Measurements from ENCODE around the gene RAPGEF6.

RAPGEF6 gene

GRCh38 chr5:131533836-131534235, 101.2 kb downstream of the RAPGEF6 start:
- TF ChIP-seq CTCF (IDR thresholded peaks at IDR 0.05; ENCODE audit: extremely low read depth, missing control alignments) = no peak
- no peak for DNase-seq (ENCODE audit: low spot score)

GRCh38 chr5:131532031-131532640, 102.9 kb downstream of the RAPGEF6 start:
- TF ChIP-seq CTCF (IDR thresholded peaks at IDR 0.05; ENCODE audit: extremely low read depth, missing control alignments) = no peak
- DNase-seq (ENCODE audit: low spot score) = no peak

- no peak for DNase-seq (ENCODE audit: low spot score)
- TF ChIP-seq CTCF (IDR thresholded peaks at IDR 0.05; ENCODE audit: extremely low read depth, missing control alignments) = no peak
Measured at GRCh38 chr5:131530706-131531331, 104.2 kb downstream of the RAPGEF6 start.

GRCh38 chr5:131528682-131529081, 106.3 kb downstream of the RAPGEF6 start:
- TF ChIP-seq CTCF (IDR thresholded peaks at IDR 0.05; ENCODE audit: extremely low read depth, missing control alignments) = no peak
- DNase-seq (ENCODE audit: low spot score) = no peak

- no peak for TF ChIP-seq CTCF (IDR thresholded peaks at IDR 0.05; ENCODE audit: extremely low read depth, missing control alignments)
- DNase-seq (ENCODE audit: low spot score) = no peak
Measured at GRCh38 chr5:131525805-131526204, 109.2 kb downstream of the RAPGEF6 start.

- DNase-seq (ENCODE audit: low spot score) = no peak
- no peak for TF ChIP-seq CTCF (IDR thresholded peaks at IDR 0.05; ENCODE audit: extremely low read depth, missing control alignments)
Measured at GRCh38 chr5:131524431-131524830, 110.6 kb downstream of the RAPGEF6 start.

GRCh38 chr5:131523500-131524185, 111.4 kb downstream of the RAPGEF6 start:
- no peak for DNase-seq (ENCODE audit: low spot score)
- no peak for TF ChIP-seq CTCF (IDR thresholded peaks at IDR 0.05; ENCODE audit: extremely low read depth, missing control alignments)

All from GM20000 (cell line).